Subcutaneous adipose tissue (tissue), 4 donors: ENCODE results near the gene CERS1. TPM values are rescaled to one million over a fixed set of nuclear protein-coding genes. Genes with fewer than 3 reads are reported as not detected.

Experiments
- CTCF ChIP-seq: fragments of 450-650 bp; IDR thresholded peaks from one replicate; pipeline ENCODE4 v1.5.1; 2016; ENCODE audit warnings: low read depth, mild to moderate bottlenecking, control low read depth, antibody characterized with exemption, moderate library complexity
- total RNA-seq, 4 donors: library from RNA; depleted of rRNA; stranded (reverse); fragments of >200 nt; gene quantifications; one replicate each; pipeline ENCODE4 v1.1.0, GENCODE V29; 2016

CERS1 gene
- total RNA-seq, 4 donors from 2014 or later: not detected

GRCh38 chr19:18870531-18871172, 25.3 kb downstream of the CERS1 start:
- TF ChIP-seq CTCF: no peak

GRCh38 chr19:18869781-18870530, 26.0 kb downstream of the CERS1 start:
- TF ChIP-seq CTCF: no peak

GRCh38 chr19:18869023-18869618, 26.8 kb downstream of the CERS1 start:
- no peak for TF ChIP-seq CTCF

GRCh38 chr19:18868380-18869022, 27.5 kb downstream of the CERS1 start:
- TF ChIP-seq CTCF: no peak

GRCh38 chr19:18867751-18868150, 28.2 kb downstream of the CERS1 start:
- no peak for TF ChIP-seq CTCF

GRCh38 chr19:18867199-18867598, 28.8 kb downstream of the CERS1 start:
- TF ChIP-seq CTCF: no peak

GRCh38 chr19:18866800-18867123, 29.2 kb downstream of the CERS1 start:
- TF ChIP-seq CTCF: no peak
